H1 (cell line): Measurements from ENCODE around the gene DENND2C. TPM values are rescaled to one million over a fixed set of nuclear protein-coding genes. Genes with fewer than 3 reads are reported as not detected.

ENCODE experiments used
- CTCF ChIA-PET: fragments of 300-600 bp; sonication (Branson Sonifier 250); formaldehyde crosslinking; loops from one replicate; lab custom pipeline; 2021; ENCODE audit not compliant: partially characterized antibody; lab: Charles Lee
- POLR2A ChIA-PET: fragments of 300-600 bp; sonication (Branson Sonifier 250); formaldehyde crosslinking; loops from one replicate; lab custom pipeline; 2021; ENCODE audit warnings: inconsistent platforms; ENCODE audit not compliant: partially characterized antibody; lab: Charles Lee
- DNase-seq, 2 experiments: peaks; one replicate each; pipeline versions ENCODE4 v3.0.0 to v3.0.0-alpha.2; 2010 to 2022; ENCODE audit warnings: low spot score in 2 of 2, low read depth in 1 of 2, mixed read lengths in 1 of 2
- FAIRE-seq: peaks from 2 replicates; lab custom pipeline; 2011; peaks lifted over from hg19 to GRCh38; lab: Jason Lieb, UNC
- H2AFZ ChIP-seq: 2 replicates; pipeline ENCODE4 v1.8.1; 2012; ENCODE audit warnings: low read length, inconsistent platforms
- H2AK5ac ChIP-seq: 2 replicates; pipeline ENCODE4 v1.6.1; 2013; ENCODE audit warnings: low read depth, low read length
- H2BK120ac ChIP-seq: replicated peaks from 2 replicates; pipeline ENCODE3; 2013; ENCODE audit warnings: low read depth, low read length, inconsistent platforms
- H2BK12ac ChIP-seq: 2 replicates; pipeline ENCODE4 v1.6.1; 2013; ENCODE audit warnings: low read depth, low read length
- H2BK15ac ChIP-seq: 2 replicates; pipeline ENCODE4 v1.6.1; 2013; ENCODE audit warnings: low read length
- H2BK20ac ChIP-seq: 2 replicates; pipeline ENCODE4 v1.6.1; 2013; ENCODE audit warnings: low read length
- H2BK5ac ChIP-seq: 2 replicates; pipeline ENCODE4 v1.6.1; 2013; ENCODE audit warnings: low read depth, low read length
- H3K14ac ChIP-seq: 2 replicates; pipeline ENCODE4 v1.6.1; 2013; ENCODE audit warnings: inconsistent platforms; ENCODE audit not compliant: insufficient read length
- H3K18ac ChIP-seq: 2 replicates; pipeline ENCODE4 v1.6.1; 2013; ENCODE audit warnings: low read length; ENCODE audit errors: extremely low read depth
- H3K23ac ChIP-seq: 2 replicates; pipeline ENCODE4 v1.6.1; 2013; ENCODE audit warnings: inconsistent platforms; ENCODE audit not compliant: insufficient read length
- H3K23me2 ChIP-seq: 2 replicates; pipeline ENCODE4 v1.6.1; 2013; ENCODE audit warnings: low read depth, low read length
- H3K27ac ChIP-seq: 2 replicates; pipeline ENCODE4 v1.6.1; 2011; ENCODE audit warnings: low read depth, low read length, inconsistent platforms
- H3K27me3 ChIP-seq, 4 experiments: replicated peaks in 1 of 4; 1 replicate in 1 of 4; 2 replicates in 3 of 4; pipeline versions ENCODE4 v1.6.1 to v1.8.1; 2011 to 2013; ENCODE audit warnings: low read length in 3 of 4, mild to moderate bottlenecking in 3 of 4, inconsistent platforms in 2 of 4, mixed read lengths in 2 of 4, moderate library complexity in 1 of 4; ENCODE audit not compliant: control insufficient read depth in 3 of 4, insufficient read depth in 3 of 4; ENCODE audit errors: extremely low read depth in 1 of 4
- H3K36me3 ChIP-seq, 4 experiments: 2 replicates each; pipeline versions ENCODE4 v1.6.1 to v1.8.1; 2011 to 2013; ENCODE audit warnings: mild to moderate bottlenecking in 4 of 4, low read length in 3 of 4, moderate library complexity in 2 of 4, control low read depth in 1 of 4, inconsistent platforms in 1 of 4; ENCODE audit not compliant: insufficient read depth in 4 of 4, control insufficient read depth in 2 of 4
- H3K4ac ChIP-seq: replicated peaks from 2 replicates; pipeline ENCODE3; 2013; ENCODE audit warnings: low read length, low read depth, mixed read lengths, inconsistent platforms; ENCODE audit not compliant: insufficient read length
- H3K4me1 ChIP-seq, 4 experiments: replicated peaks in 1 of 4; 1 replicate in 1 of 4; 2 replicates in 3 of 4; pipeline versions ENCODE4 v1.6.1 to v1.8.1; 2011 to 2013; ENCODE audit warnings: low read length in 3 of 4, inconsistent platforms in 2 of 4, mixed read lengths in 1 of 4; ENCODE audit not compliant: insufficient read depth in 4 of 4, control insufficient read depth in 3 of 4
- H3K4me2 ChIP-seq, 2 experiments: 2 replicates each; pipeline versions ENCODE4 v1.6.1 to v1.8.1; 2011 to 2013; ENCODE audit warnings: low read depth in 2 of 2, low read length in 2 of 2, control low read depth in 1 of 2, inconsistent platforms in 1 of 2, mild to moderate bottlenecking in 1 of 2; ENCODE audit not compliant: insufficient read depth in 1 of 2
- H3K4me3 ChIP-seq, 4 experiments: fragments of 200-600, 300-600 bp in 1 of 4; sonication (generic), shearing (Covaris generic), sonication (Bioruptor Twin) in 1 of 4; 2 replicates each; pipeline versions ENCODE4 v1.5.1 to v1.8.1; 2011 to 2016; ENCODE audit warnings: low read length in 4 of 4, low read depth in 3 of 4, control low read depth in 2 of 4, inconsistent platforms in 2 of 4, mild to moderate bottlenecking in 2 of 4, mixed read lengths in 1 of 4, moderate library complexity in 1 of 4; ENCODE audit not compliant: insufficient read depth in 2 of 4; ENCODE audit errors: extremely low read depth in 1 of 4
- H3K56ac ChIP-seq: replicated peaks from 2 replicates; pipeline ENCODE3; 2013; ENCODE audit warnings: low read depth, mild to moderate bottlenecking, mixed read lengths, low read length, inconsistent platforms; ENCODE audit not compliant: insufficient read length
- H3K79me1 ChIP-seq: 2 replicates; pipeline ENCODE4 v1.6.1; 2013; ENCODE audit warnings: low read depth, low read length, control low read depth
- H3K79me2 ChIP-seq, 2 experiments: 2 replicates each; pipeline versions ENCODE4 v1.6.1 to v1.8.1; 2012 to 2013; ENCODE audit warnings: low read length in 2 of 2, mild to moderate bottlenecking in 2 of 2, inconsistent platforms in 1 of 2; ENCODE audit not compliant: insufficient read depth in 2 of 2, control insufficient read depth in 1 of 2
- H3K9ac ChIP-seq, 4 experiments: replicated peaks in 1 of 4; 1 replicate in 1 of 4; 2 replicates in 3 of 4; pipeline versions ENCODE4 v1.6.1 to v1.8.1; 2011 to 2013; ENCODE audit warnings: low read depth in 3 of 4, low read length in 3 of 4, control low read depth in 2 of 4, mild to moderate bottlenecking in 2 of 4, moderate library complexity in 2 of 4, inconsistent platforms in 1 of 4; ENCODE audit errors: extremely low read depth in 1 of 4
- H3K9me3 ChIP-seq, 2 experiments: 2 replicates each; pipeline versions ENCODE4 v1.6.1 to v1.8.1; 2012 to 2013; ENCODE audit warnings: mild to moderate bottlenecking in 2 of 2, moderate library complexity in 2 of 2, control low read depth in 1 of 2, inconsistent platforms in 1 of 2, low read depth in 1 of 2, low read length in 1 of 2, mixed read lengths in 1 of 2; ENCODE audit not compliant: insufficient read depth in 2 of 2
- H4K20me1 ChIP-seq, 2 experiments: replicated peaks in 1 of 2; 2 replicates each; pipeline versions ENCODE3 to v1.8.1; 2011 to 2013; ENCODE audit warnings: inconsistent platforms in 2 of 2, low read length in 2 of 2, mild to moderate bottlenecking in 1 of 2; ENCODE audit not compliant: insufficient read depth in 2 of 2, control insufficient read depth in 1 of 2
- H4K5ac ChIP-seq: 2 replicates; pipeline ENCODE4 v1.6.1; 2013; ENCODE audit warnings: low read length, low read depth, mixed read lengths, inconsistent platforms; ENCODE audit not compliant: insufficient read length
- H4K8ac ChIP-seq: 2 replicates; pipeline ENCODE4 v1.8.0; 2013; ENCODE audit warnings: mild to moderate bottlenecking, moderate library complexity, low read length, inconsistent platforms; ENCODE audit not compliant: insufficient read depth; ENCODE audit errors: extremely low read depth
- H4K91ac ChIP-seq: replicated peaks from 2 replicates; pipeline ENCODE3; 2013; ENCODE audit warnings: low read length, mixed read lengths, inconsistent platforms; ENCODE audit not compliant: insufficient read length
- BRCA1 ChIP-seq: IDR thresholded peaks from 2 replicates; pipeline ENCODE4 v1.6.1; 2012; ENCODE audit warnings: low read depth, low read length, improper control_type of control experiment
- CBX8 ChIP-seq: fragments of 300-800, 300-1000 bp; sonication (generic); IDR thresholded peaks from 2 replicates; pipeline ENCODE4 v1.7.1; 2016; ENCODE audit warnings: low read depth, low read length, borderline replicate concordance
- CHD1 ChIP-seq: IDR thresholded peaks from 2 replicates; pipeline ENCODE4 v1.6.1; 2012; ENCODE audit warnings: low read depth, low read length, improper control_type of control experiment
- CHD2 ChIP-seq: IDR thresholded peaks from 2 replicates; pipeline ENCODE4 v1.6.1; 2012; ENCODE audit warnings: low read length, improper control_type of control experiment
- EGR1 ChIP-seq: IDR thresholded peaks from 2 replicates; pipeline ENCODE4 v1.6.1; 2011; ENCODE audit warnings: low read depth, low read length, borderline replicate concordance
- GTF2F1 ChIP-seq: IDR thresholded peaks from 2 replicates; pipeline ENCODE4 v1.6.1; 2012; ENCODE audit warnings: low read depth, low read length, improper control_type of control experiment, borderline replicate concordance
- MAFK ChIP-seq: IDR thresholded peaks from 2 replicates; pipeline ENCODE4 v1.6.1; 2012; ENCODE audit warnings: low read depth, mild to moderate bottlenecking, improper control_type of control experiment, low read length
- RFX5 ChIP-seq: IDR thresholded peaks from 2 replicates; pipeline ENCODE4 v1.6.1; 2011; ENCODE audit warnings: low read depth, low read length, improper control_type of control experiment, borderline replicate concordance
- RXRA ChIP-seq: IDR thresholded peaks from 2 replicates; pipeline ENCODE4 v1.6.1; 2011; ENCODE audit warnings: low read depth, mild to moderate bottlenecking, low read length, moderate library complexity; ENCODE audit not compliant: insufficient read depth
- SP1 ChIP-seq: IDR thresholded peaks from 2 replicates; pipeline ENCODE4 v1.6.1; 2011; ENCODE audit warnings: low read depth, low read length
- TBP ChIP-seq: IDR thresholded peaks from 2 replicates; pipeline ENCODE4 v1.6.1; 2011; ENCODE audit warnings: low read depth, low read length, improper control_type of control experiment
- TEAD4 ChIP-seq: IDR thresholded peaks from 2 replicates; pipeline ENCODE4 v1.6.1; 2012; ENCODE audit warnings: low read depth, low read length, inconsistent platforms, mixed read lengths
- ZNF274 ChIP-seq: IDR thresholded peaks from 2 replicates; pipeline ENCODE4 v1.7.0; 2012; ENCODE audit warnings: low read length, borderline replicate concordance; ENCODE audit errors: extremely low read depth
- WGBS, 2 experiments: shearing (Covaris generic) in 1 of 2; methylation state at CpG; one replicate each; pipeline versions ENCODE4 v1.1.6 to v1.1.7; 2013 to 2015; ENCODE audit warnings: low lambda C conversion rate in 2 of 2, mixed read lengths in 2 of 2, inconsistent platforms in 1 of 2, low coverage in 1 of 2, missing lambda C conversion rate in 1 of 2; ENCODE audit not compliant: insufficient replicate concordance in 2 of 2, insufficient coverage in 1 of 2, insufficient read length in 1 of 2; ENCODE audit errors: extremely low coverage in 1 of 2, missing lambda C conversion rate in 1 of 2; 5-methylcytosine and 5-hydroxymethylcytosine counted together
- polyA plus RNA-seq, 7 experiments: library from polyadenylated mRNA; depleted of rRNA in 3 of 7; stranded (reverse) in 5 of 7; unstranded in 2 of 7; fragments of >200 nt in 5 of 7; fragments of 200-250 nt in 2 of 7; gene quantifications; 1 replicate in 5 of 7; 2 replicates in 1 of 7; 4 replicates in 1 of 7; pipeline versions ENCODE4 v1.2.1 to v1.2.3, GENCODE V29; 2011 to 2013; ENCODE audit warnings: missing spikeins in 2 of 7, mixed read lengths in 2 of 7
- total RNA-seq: library from RNA; stranded (reverse); fragmentation: NEBNext Ultra II Directional; extraction: Animal tissue kit (Norgen Biotek cat#: 25700); gene quantifications from 2 replicates; pipeline ENCODE4 v1.2.1, GENCODE V29; 2021
- TF ChIP-seq, protein P1 (sequence below): IDR thresholded peaks from 2 replicates; pipeline ENCODE4 v1.6.1; 2012; ENCODE audit warnings: low read length, inconsistent platforms

Gene DENND2C
- total and polyA plus RNA-seq, 2 of the 8 experiments (the other 6 are each of a cell fraction or from before 2014, with no cell fraction given) = 1.8 to 5.5 TPM

DNA sequence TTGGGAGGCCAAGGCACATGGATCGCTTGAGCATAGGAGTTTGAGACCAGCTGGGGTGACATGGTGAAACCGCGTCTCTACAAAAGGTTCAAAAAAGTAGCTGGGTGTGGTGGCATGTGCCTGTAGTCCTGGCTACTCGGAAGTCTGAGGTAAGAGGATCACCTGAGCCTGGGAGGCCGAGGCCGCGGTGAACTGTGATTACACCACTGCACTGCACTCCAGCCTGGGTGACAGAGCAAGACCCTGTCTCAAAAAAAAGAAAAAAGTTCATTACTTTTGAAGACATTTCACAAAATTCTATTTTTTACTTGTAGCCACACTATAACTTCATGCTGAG is 2.1 kb upstream of the DENND2C start:
- Histone ChIP-seq H3K4ac (no peak overlapping the region), H2BK20ac (no peak overlapping the region), H2BK15ac (no peak overlapping the region), H3K79me2 (no peaks in the 10 kb centered on the region), H4K91ac (no peak overlapping the region), H3K9me3 (no peaks in the 10 kb centered on the region), H3K9ac (no peak overlapping the region), H2BK5ac (no peak overlapping the region), H2BK120ac (no peak overlapping the region), H3K27ac (no peak overlapping the region), H3K23ac (no peak overlapping the region), H3K23me2 (peaks cover 10% of the 10 kb centered on the region), H3K14ac (no peak overlapping the region), H2BK12ac (no peak overlapping the region), H3K27me3 (peaks cover 0 to 4% (median 2%) of the 10 kb centered on the region in 4 experiments; a peak in 2 of 7 replicates), H3K36me3 (no peaks in the 10 kb centered on the region), H4K5ac (no peak overlapping the region), H3K56ac (no peak overlapping the region), H3K4me1 (peaks cover 0 to 4% (median 1%) of the 10 kb centered on the region in 4 experiments; a peak in 1 of 7 replicates), H2AFZ (no peak overlapping the region), H2AK5ac (no peak overlapping the region), H4K8ac (no peak overlapping the region), H3K79me1 (no peaks in the 10 kb centered on the region), H4K20me1 (no peaks in the 10 kb centered on the region), H3K18ac (no peak overlapping the region), H3K4me3 (no peak overlapping the region), H3K4me2 (no peak overlapping the region)
- POLR2A ChIA-PET = interaction anchor here (1.8 kb wide), 1 partner anchor 85 kb away, joined by 5 read pairs; the partner anchor contains the start of gene CSDE1
- no peak for FAIRE-seq
- CTCF ChIA-PET = interaction anchor here (1.1 kb wide), 2 partner anchors 9 to 124 kb away, joined by 3 to 4 read pairs; no protein-coding TSS in a partner anchor
- DNase-seq = no peak
- WGBS, 2 experiments = 88% methylated on average over 7 of the region's 7 CpGs; no CpG with 5 or more reads in 1 of the 2 experiments
- TF ChIP-seq MAFK = no peak
- TF ChIP-seq RFX5 = no peak
- TF ChIP-seq, protein P1, sequence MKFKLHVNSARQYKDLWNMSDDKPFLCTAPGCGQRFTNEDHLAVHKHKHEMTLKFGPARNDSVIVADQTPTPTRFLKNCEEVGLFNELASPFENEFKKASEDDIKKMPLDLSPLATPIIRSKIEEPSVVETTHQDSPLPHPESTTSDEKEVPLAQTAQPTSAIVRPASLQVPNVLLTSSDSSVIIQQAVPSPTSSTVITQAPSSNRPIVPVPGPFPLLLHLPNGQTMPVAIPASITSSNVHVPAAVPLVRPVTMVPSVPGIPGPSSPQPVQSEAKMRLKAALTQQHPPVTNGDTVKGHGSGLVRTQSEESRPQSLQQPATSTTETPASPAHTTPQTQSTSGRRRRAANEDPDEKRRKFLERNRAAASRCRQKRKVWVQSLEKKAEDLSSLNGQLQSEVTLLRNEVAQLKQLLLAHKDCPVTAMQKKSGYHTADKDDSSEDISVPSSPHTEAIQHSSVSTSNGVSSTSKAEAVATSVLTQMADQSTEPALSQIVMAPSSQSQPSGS = no peak
- TF ChIP-seq TEAD4 = no peak
- no peak for TF ChIP-seq BRCA1
- TF ChIP-seq EGR1 = no peak
- TF ChIP-seq CHD1 = no peak
- TF ChIP-seq RXRA = no peak
- no peak for TF ChIP-seq ZNF274
- TF ChIP-seq CBX8 = no peak
- TF ChIP-seq TBP = no peak
- TF ChIP-seq SP1 = no peak
- TF ChIP-seq GTF2F1 = no peak
- TF ChIP-seq CHD2 = no peak
